Heart right ventricle (tissue), 16 donors: ENCODE measurements around the gene CD1D. TPM values are rescaled to one million over a fixed set of nuclear protein-coding genes. Genes with fewer than 3 reads are reported as not detected.

Experiments
- ATAC-seq, 8 donors: fragments of 200-7000 bp; cut with Tn5 transposase; one replicate each; pipeline ENCODE4 v1.9.1; 2020; ENCODE audit warnings: mild to moderate bottlenecking in 8 of 8, moderate library complexity in 8 of 8, moderate number of reproducible peaks in 1 of 8
- DNase-seq, 2 donors: peaks; one replicate each; pipeline ENCODE4 v3.0.0-alpha.2; 2020
- H3K27ac ChIP-seq, 10 donors: fragments of 200-600 bp; sonication (generic) in 2 of 10; one replicate each; pipeline versions ENCODE4 v1.5.0 to v1.8.0; 2020 to 2022; ENCODE audit warnings: mild to moderate bottlenecking in 3 of 10
- H3K27me3 ChIP-seq, 7 donors: fragments of 200-600 bp; one replicate each; pipeline ENCODE4 v1.8.0; 2021 to 2022; ENCODE audit warnings: mild to moderate bottlenecking in 2 of 7
- H3K36me3 ChIP-seq, 9 donors: fragments of 200-600 bp; sonication (generic) in 1 of 9; one replicate each; pipeline versions ENCODE4 v1.5.0 to v1.8.0; 2020 to 2022; ENCODE audit warnings: mild to moderate bottlenecking in 2 of 9
- H3K4me1 ChIP-seq, 9 donors: fragments of 200-600 bp; sonication (generic) in 1 of 9; one replicate each; pipeline versions ENCODE4 v1.5.0 to v1.8.0; 2020 to 2022; ENCODE audit warnings: mild to moderate bottlenecking in 4 of 9
- H3K4me3 ChIP-seq, 10 donors: fragments of 200-600 bp; sonication (generic) in 2 of 10; one replicate each; pipeline versions ENCODE4 v1.5.0 to v1.8.0; 2020 to 2022; ENCODE audit warnings: mild to moderate bottlenecking in 7 of 10, moderate library complexity in 2 of 10
- H3K9me3 ChIP-seq, 11 donors: fragments of 200-600 bp in 10 of 11; sonication (generic) in 2 of 11; one replicate each; pipeline versions ENCODE4 v1.5.0 to v1.8.0; 2013 to 2022; ENCODE audit warnings: mild to moderate bottlenecking in 2 of 11, control low read depth in 1 of 11, moderate library complexity in 1 of 11
- CTCF ChIP-seq, 9 donors: fragments of 200-600 bp; sonication (generic) in 2 of 9; IDR thresholded peaks; one replicate each; pipeline versions ENCODE4 v1.5.0 to v1.8.0; 2021 to 2022; ENCODE audit warnings: antibody characterized with exemption in 9 of 9, mild to moderate bottlenecking in 5 of 9, moderate library complexity in 1 of 9
- WGBS, 2 donors: extraction: QIAGEN DNeasy Blood & Tissue Kit; methylation state at CpG; one replicate each; pipeline ENCODE4 v1.1.7; 2013; ENCODE audit warnings: inconsistent platforms in 1 of 2; 5-methylcytosine and 5-hydroxymethylcytosine counted together
- intact Hi-C, 10 donors: fragments of 100-400 bp; cut with DNase I; formaldehyde crosslinking; loops; one replicate each; pipeline versions ENCODE4 v1.11.1 to v1.14.2; 2022
- polyA plus RNA-seq, 2 donors: library from polyadenylated mRNA; stranded (reverse); fragments of 200-250 nt; gene quantifications; one replicate each; pipeline ENCODE4 v1.2.3, GENCODE V29; 2013
- total RNA-seq, 10 donors: library from RNA; stranded (reverse); fragmentation: NEBNext Ultra II Directional in 3 of 10; extraction: Animal tissue kit (Norgen Biotek cat#: 25700) in 3 of 10; gene quantifications; one replicate each; pipeline versions ENCODE4 v1.2.1 to v1.2.4, GENCODE V29; 2021 to 2023
- donor health status: Arrhythmogenic right ventricular cardiomyopathy.
- donor health status: ischemic (EF 13 %, LVEDD 7.1; RV severe dilation, severe dysfunction).
- donor health status: healthy with polysubstance abuse.
- donor health status: DM: no; HTN: yes; CAD: no.
- donor health status: DM: no; HTN: no; CAD: no.
- donor health status: ischemic (EF 25% LVEDD 6.9; RV normal size, moderate dysfunction).
- donor health status: ischemic (EF 25% LVEDD 5.7; RV mildly dilated, moderate dysfunction).
- donor health status: healthy.
- donor health status: DM: yes; HTN: yes; CAD: no.
- donor health status: Ischemic cardiomyopathy.
- donor health status: ischemic (EF 35%, LVEDD 5.7; RV mildly dilated, moderate dysfunction).
- donor health status: nonischemic (EF 11% LVEDD 7.7; RV severe dilation, severe dysfunction).
- donor health status: DM: yes; HTN: yes; CAD: no.
- donor health status: PGD.
- donor health status: ischemic (EF 29% LVEDD 5.4; RV normal size, mild dysfunction).
- donor health status: nonischemic (EF 23%, LVEDD 6.1; RV moderate dilation, normal function).

The CD1D gene
- total and polyA plus RNA-seq, 12 donors = 0.67 to 5.9 (median 2.1) TPM

- 73 to 78% methylated on average over 6 of the region's 6 CpGs for WGBS, 2 donors
- no peak for TF ChIP-seq CTCF (IDR thresholded peaks at IDR 0.05)
- ATAC-seq = no peak
- no peaks in the 10 kb centered on the region for H3K36me3 ChIP-seq
- H3K27ac ChIP-seq = peak overlapping the region; percentile 21 to 93 (median 80)
- no peak for DNase-seq
- H3K4me3 ChIP-seq = no peak overlapping the region
- H3K4me1 ChIP-seq = peaks cover 11 to 65% (median 47%) of the 10 kb centered on the region in 9 donors
- H3K9me3 ChIP-seq = no peaks in the 10 kb centered on the region
- no peaks in the 10 kb centered on the region for H3K27me3 ChIP-seq
- intact Hi-C loops = no loop called here
Measured at GRCh38 chr1:158146165-158146564, 34.5 kb upstream of the CD1D start.

GRCh38 chr1:158146739-158147138, 34.0 kb upstream of the CD1D start:
- Histone ChIP-seq H3K27me3 (no peaks in the 10 kb centered on the region), H3K9me3 (no peaks in the 10 kb centered on the region), H3K36me3 (no peaks in the 10 kb centered on the region), H3K4me1 (peaks cover 11 to 69% (median 47%) of the 10 kb centered on the region in 9 donors), H3K4me3 (no peak overlapping the region), H3K27ac (peak overlapping the region; percentile 21 to 93 (median 80))
- 64 to 75% methylated on average over 2 of the region's 2 CpGs for WGBS, 2 donors
- DNase-seq (no peak), ATAC-seq (peak in 5 of 8 donors; percentile 31 to 61 (median 44))
- TF ChIP-seq CTCF (IDR thresholded peaks at IDR 0.05) = no peak
- intact Hi-C loops = no loop called here

- TF ChIP-seq CTCF (IDR thresholded peaks at IDR 0.05) = no peak
- WGBS, 2 donors = 65 to 67% methylated on average over 2 of the region's 2 CpGs
- Histone ChIP-seq H3K36me3 (no peaks in the 10 kb centered on the region), H3K4me3 (peak overlapping the region in 3 of 10 donors; percentile 2 to 25 (median 22)), H3K4me1 (peaks cover 11 to 69% (median 47%) of the 10 kb centered on the region in 9 donors), H3K27me3 (no peaks in the 10 kb centered on the region), H3K9me3 (no peaks in the 10 kb centered on the region), H3K27ac (peak overlapping the region; percentile 11 to 93 (median 80))
- intact Hi-C loops = no loop called here
- ATAC-seq (no peak), DNase-seq (no peak)
Measured at GRCh38 chr1:158147401-158147800, 33.3 kb upstream of the CD1D start.

GRCh38 chr1:158147869-158148268, 32.8 kb upstream of the CD1D start:
- Histone ChIP-seq H3K27ac (peak overlapping the region; percentile 11 to 93 (median 80)), H3K4me3 (peak overlapping the region in 3 of 10 donors; percentile 2 to 25 (median 22)), H3K9me3 (no peaks in the 10 kb centered on the region), H3K36me3 (no peaks in the 10 kb centered on the region), H3K4me1 (peaks cover 11 to 69% (median 47%) of the 10 kb centered on the region in 9 donors), H3K27me3 (no peaks in the 10 kb centered on the region)
- no peak for TF ChIP-seq CTCF (IDR thresholded peaks at IDR 0.05)
- DNase-seq (no peak), ATAC-seq (no peak)
- WGBS, 2 donors = 80 to 83% methylated on average over 3 of the region's 3 CpGs
- intact Hi-C loops = no loop called here
